Hematopoietic multipotent progenitor cell (in vitro differentiated cells): ENCODE data around the gene CCSER2. TPM values are rescaled to one million over a fixed set of nuclear protein-coding genes. Genes with fewer than 3 reads are reported as not detected.

Experiments
- DNase-seq, 3 donors: peaks; one replicate each; pipeline ENCODE4 v3.0.0-alpha.2; 2011 to 2015; ENCODE audit warnings: low read depth in 2 of 3, low spot score in 2 of 3
- total RNA-seq: library from RNA; depleted of rRNA; stranded (reverse); fragments of >200 nt; gene quantifications from one replicate; pipeline ENCODE4 v1.2.3, GENCODE V29; 2012

CCSER2 gene
- total RNA-seq, 1 donor, result 5.4 TPM

GRCh38 chr10:84541289-84541637 lies 212.9 kb downstream of the CCSER2 start:
- DNase-seq, result no peak

- no peak for DNase-seq
These were observed 214.4 kb downstream of the CCSER2 start for GRCh38 chr10:84542522-84543490.

GRCh38 chr10:84543948-84544347 lies 215.6 kb downstream of the CCSER2 start:
- DNase-seq, result no peak

- no peak for DNase-seq
These were observed 217.3 kb downstream of the CCSER2 start for GRCh38 chr10:84545651-84546050.

GRCh38 chr10:84546609-84547008 lies 218.2 kb downstream of the CCSER2 start:
- no peak for DNase-seq

GRCh38 chr10:84547616-84548015 lies 219.2 kb downstream of the CCSER2 start:
- no peak for DNase-seq

- peak in 1 of 3 donors; percentile 14 for DNase-seq
These were observed 220.5 kb downstream of the CCSER2 start for GRCh38 chr10:84548869-84549268.

GRCh38 chr10:84549368-84550165 lies 221.2 kb downstream of the CCSER2 start:
- no peak for DNase-seq

- no peak for DNase-seq
These were observed 222.5 kb downstream of the CCSER2 start for GRCh38 chr10:84550756-84551436.

- no peak for DNase-seq
These were observed 223.2 kb downstream of the CCSER2 start for GRCh38 chr10:84551437-84552120.

GRCh38 chr10:84552478-84552877 lies 224.1 kb downstream of the CCSER2 start:
- no peak for DNase-seq

- no peak for DNase-seq
These were observed 234.2 kb downstream of the CCSER2 start for GRCh38 chr10:84562592-84562991.

GRCh38 chr10:84563355-84563754 lies 235.0 kb downstream of the CCSER2 start:
- no peak for DNase-seq

- peak in 2 of 3 donors; percentile 51 to 86 for DNase-seq
These were observed 235.5 kb downstream of the CCSER2 start for GRCh38 chr10:84563868-84564267.

- no peak for DNase-seq
These were observed 237.6 kb downstream of the CCSER2 start for GRCh38 chr10:84565881-84566582.

GRCh38 chr10:84567133-84567532 lies 238.7 kb downstream of the CCSER2 start:
- no peak for DNase-seq
